ENCODE data around the gene S100PBP.

S100PBP gene

GRCh38 chr1:32871364-32872191 is 54.1 kb downstream of the S100PBP start:
- peak; percentile 52 for DNase-seq

- DNase-seq = no peak
These were observed 54.7 kb downstream of the S100PBP start for GRCh38 chr1:32872192-32872460.

DNA sequence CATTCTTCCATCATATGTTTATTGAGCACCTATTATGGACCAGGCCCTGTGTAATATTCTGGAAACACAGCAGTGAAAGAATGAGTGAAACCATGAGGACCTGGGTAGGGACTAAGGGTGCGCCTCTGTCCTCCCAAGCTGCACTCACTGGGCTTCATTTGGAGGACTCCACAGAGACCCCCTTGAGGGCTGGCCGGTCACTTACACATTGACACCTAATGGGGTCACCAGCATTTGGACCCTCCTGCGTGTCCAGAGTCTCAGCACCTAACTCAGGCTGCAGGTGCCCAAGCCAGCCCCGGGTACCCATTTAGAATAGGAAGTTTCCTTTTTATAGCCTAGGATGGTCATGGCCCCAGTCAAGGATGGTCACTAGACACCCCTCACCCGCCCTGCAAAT is 56.0 kb downstream of the S100PBP start:
- no peak for DNase-seq

GRCh38 chr1:32874860-32875752 is 57.7 kb downstream of the S100PBP start:
- DNase-seq = no peak

- peak; percentile 66 for DNase-seq
These were observed 59.1 kb downstream of the S100PBP start for GRCh38 chr1:32876341-32877210.

- DNase-seq = no peak
These were observed 60.0 kb downstream of the S100PBP start for GRCh38 chr1:32877211-32878110.

DNA sequence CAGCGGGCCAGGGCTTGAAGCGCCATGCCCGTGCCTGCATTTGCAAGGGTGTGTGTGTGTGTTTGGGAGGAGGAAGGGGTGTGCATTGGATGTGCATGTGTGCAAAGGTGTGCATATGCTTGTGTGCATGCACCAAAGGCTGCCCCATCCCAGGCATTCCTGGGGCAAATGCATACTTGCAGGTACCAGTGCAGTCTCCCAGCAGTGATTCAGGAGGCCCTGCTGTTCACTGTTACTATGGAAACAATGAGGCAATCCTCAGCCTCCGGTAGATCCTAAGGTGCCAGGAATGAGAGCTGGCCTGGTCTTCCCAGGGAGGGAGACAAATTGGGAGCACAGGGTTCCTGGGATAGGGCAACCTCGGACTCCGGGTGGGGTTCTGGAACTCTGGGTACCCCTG is 60.7 kb downstream of the S100PBP start:
- no peak for DNase-seq

DNA sequence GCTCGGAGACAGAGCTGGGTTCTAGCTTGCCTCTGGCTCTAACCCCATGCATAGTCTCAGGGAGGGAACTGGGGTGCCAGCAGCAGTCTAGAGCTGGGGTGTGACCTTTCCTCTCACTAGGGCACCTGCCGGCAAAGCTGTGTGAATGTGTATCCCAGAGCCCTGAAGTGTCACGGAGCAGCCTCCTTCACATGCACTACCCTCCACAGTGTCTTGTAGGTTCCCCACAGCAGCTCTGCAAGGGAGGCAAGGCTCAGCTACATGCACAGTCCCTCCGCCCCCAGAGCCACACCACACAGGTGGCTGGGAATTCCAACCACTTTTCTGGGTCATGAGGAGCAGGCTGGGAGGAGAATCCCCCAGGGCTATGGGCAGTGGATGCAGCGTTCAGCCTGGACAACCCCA is 61.2 kb downstream of the S100PBP start:
- no peak for DNase-seq

DNA sequence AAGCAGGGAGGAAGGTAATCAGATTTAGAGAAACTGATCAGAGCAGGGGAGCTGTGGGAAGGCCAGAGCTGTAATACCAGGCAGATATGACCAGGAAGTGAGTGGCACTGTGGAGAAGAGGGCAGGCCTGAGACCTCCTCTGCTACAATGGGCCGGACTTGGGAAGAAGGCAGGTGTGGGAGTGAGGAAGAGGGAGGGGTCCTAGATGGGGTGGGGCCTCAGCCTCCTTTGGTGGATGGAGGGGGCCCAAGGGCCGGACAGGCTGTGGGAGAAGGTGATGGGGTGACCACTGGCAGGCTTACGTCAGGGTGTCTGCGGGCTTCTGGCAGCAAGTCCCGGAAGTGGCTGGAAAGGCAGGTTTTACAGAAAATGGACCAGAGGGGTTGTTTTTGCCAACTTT is 63.8 kb downstream of the S100PBP start:
- DNase-seq = no peak

- DNase-seq = no peak
These were observed 64.7 kb downstream of the S100PBP start for GRCh38 chr1:32881871-32882850.

DNA sequence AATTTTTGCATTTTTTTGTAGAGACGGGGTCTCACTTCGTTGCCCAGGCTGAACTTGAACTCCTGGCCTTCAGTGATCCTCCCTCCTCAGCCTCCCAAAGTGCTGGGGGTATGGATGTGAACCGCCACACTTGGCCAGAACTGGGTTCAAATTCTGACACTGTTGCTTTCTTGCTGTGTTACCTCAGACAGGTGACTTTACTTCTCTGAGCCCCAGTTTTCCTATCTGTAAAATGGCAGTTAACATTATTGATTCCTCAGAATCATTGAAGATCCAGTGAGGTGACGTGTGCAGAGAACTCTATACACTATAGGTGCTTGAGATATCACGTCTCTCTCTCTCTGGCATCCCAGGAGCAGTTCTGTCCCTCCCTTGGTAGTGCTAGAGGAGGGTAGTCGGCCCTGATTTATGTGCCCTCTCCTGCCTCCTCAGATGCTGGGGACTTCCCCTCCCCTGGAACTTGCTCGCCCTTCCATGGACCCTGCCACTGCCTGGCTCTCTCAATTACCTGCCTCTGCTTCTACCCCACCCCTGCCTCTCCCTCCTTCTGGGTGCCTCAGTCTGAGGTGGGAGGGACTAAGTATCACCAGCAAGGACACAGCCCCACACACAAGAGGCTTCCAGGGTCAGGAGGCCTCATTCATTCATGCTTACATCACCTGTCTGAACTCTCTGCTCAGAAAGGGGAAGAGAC is 66.0 kb downstream of the S100PBP start:
- DNase-seq = no peak

- DNase-seq = no peak
These were observed 66.5 kb downstream of the S100PBP start for GRCh38 chr1:32884032-32884372.

DNA sequence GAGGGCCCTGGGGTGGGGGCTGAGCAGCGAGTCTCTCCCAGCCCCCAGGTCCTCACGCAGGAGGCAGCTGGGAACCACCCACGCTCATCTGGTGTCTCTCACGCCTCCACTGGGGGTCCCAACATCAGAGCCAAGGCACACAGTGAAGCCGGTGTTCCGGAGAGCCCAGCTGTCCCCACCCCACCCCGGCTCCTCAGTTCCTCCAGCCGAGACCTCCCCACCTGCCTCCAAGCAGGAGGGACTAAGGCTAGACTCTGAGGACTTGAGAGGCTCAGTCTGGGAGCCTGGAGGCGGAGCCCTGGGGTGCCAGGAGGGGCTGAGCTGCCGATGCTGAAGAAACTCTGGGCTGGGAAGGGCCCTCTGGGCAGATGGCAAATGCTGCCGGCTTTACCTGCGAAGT is 67.3 kb downstream of the S100PBP start:
- no peak for DNase-seq

GRCh38 chr1:32885676-32886003 is 68.2 kb downstream of the S100PBP start:
- no peak for DNase-seq

DNA sequence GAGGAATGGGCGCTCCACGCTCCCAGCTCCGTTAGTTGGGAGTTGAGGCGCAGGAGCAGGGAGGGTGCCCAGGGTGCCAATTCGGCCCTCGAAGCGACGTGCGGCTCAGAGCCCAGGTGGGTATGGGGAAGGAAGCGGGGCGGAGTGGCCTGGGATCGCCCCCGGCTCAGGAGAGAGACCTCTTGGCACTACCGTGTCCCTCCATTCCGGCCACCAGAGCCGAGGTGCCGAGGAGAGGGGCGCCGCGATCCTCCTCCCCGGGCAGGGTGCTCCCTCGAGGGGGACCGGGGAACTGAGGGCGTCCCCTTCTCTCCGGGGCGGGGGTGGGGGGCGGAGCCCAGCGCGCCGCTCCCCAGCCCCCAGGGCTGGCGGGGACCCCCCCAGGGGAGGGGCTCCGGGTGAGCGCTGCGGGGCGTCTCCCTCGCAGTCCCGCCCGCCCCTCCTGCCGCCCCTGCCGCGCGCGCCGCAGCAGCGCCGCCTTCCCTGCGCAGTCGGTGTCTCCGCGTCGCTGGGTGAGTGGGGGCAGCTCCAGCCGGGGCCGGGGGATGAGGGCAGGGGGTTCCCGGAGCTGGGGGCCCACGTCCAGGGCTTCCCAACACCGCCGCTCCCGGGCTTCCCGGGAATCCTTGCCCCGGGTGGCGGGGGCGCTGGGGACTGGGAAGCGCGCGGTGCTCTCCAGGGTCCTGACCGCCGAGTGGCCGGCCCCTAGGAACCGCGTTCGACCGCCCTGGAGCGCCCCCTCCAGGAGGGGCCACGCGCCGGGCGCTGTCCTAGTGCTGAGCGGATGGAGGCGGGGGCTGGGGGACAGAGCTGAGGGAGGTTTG is 68.8 kb downstream of the S100PBP start, which contains the start of gene HPCA:
TSS of gene HPCA (plus strand) at position 488 of the 824 bp plus-strand sequence. CDS start 2,408 bp downstream, outside the sequence.
- DNase-seq = peak; percentile 85

DNA sequence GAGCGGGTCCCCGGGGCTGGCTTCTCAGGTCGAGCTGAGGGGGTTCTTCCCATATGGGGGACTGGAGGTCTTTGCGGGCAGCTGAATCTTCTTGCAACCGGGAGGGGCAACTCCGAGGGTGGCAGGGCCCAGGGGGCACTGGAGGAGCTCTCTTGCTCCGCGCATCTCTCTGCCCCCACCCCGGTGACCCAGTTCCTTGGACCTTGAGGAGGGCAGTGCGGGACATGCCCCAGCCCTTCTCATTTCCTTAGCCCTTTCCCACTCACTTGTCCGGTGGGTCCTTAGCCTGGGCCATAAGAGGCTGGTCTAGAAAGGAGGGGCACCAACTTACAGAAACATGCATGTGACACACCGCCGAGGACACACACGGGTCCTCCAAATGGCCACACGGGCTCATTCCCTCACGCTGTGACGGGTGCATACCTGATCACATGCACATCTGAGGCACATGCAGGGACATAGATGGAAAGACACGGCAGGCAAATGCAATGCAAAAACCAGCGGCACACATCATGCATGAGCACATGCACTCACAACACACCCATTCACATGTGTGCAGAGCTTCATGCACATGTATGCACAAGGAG is 69.5 kb downstream of the S100PBP start:
- peak; percentile 31 for DNase-seq

- no peak for DNase-seq
These were observed 70.2 kb downstream of the S100PBP start for GRCh38 chr1:32887623-32888022.

DNA sequence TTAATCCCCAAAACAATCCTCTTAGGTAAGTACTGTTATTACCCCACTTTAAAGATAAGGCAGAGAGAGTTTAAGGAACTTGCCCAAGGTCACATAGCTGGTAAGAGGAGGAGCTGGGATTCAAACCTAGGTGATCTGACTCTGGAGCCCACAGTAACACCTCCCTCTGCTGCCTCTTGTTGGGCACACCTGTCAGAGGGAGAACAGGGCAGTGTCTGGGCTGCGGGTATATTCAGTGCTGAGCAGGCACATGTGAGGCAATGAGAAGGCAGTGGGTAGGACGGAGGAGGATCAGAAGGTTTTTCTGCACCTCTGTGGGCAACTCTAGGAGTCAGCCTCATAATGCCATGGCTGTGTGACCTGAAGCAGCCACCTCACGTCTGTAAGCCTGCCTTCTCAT is 70.7 kb downstream of the S100PBP start:
- DNase-seq = no peak
